ENCODE data around the gene ZNF33B. TPM values are rescaled to one million over a fixed set of nuclear protein-coding genes. Genes with fewer than 3 reads are reported as not detected.

Gene ZNF33B
- total and polyA plus RNA-seq, 9 of the 15 experiments (the other 6 are each of a cell fraction or from before 2014, with no cell fraction given) = 6.9 to 23.9 (median 15.4) TPM

GRCh38 chr10:42648512-42648911 lies 10.1 kb upstream of the ZNF33B start:
- Histone ChIP-seq H3K4me1 (replicated peaks in 1 of 2; ENCODE audit: control insufficient read depth in 2 of 2, insufficient read depth in 2 of 2, low read length in 2 of 2) (peaks cover 29 to 59% of the 10 kb centered on the region in 2 experiments), H3K9ac (ENCODE audit: insufficient read depth in 1 of 2, low read depth in 2 of 2, low read length in 2 of 2) (no peak overlapping the region), H3K9me1 (ENCODE audit: control insufficient read depth, insufficient read depth, low read length) (no peaks in the 10 kb centered on the region), H4K20me1 (replicated peaks; ENCODE audit: control insufficient read depth, insufficient read depth, low read length) (no peaks in the 10 kb centered on the region), H3K36me3 (ENCODE audit: control insufficient read depth, insufficient read depth, low read length) (no peaks in the 10 kb centered on the region), H3K4me2 (ENCODE audit: insufficient read depth, low read length) (no peak overlapping the region; the same call in 1 of the 2 replicates), H3K79me2 (ENCODE audit: control insufficient read depth, insufficient read depth, low read length) (no peaks in the 10 kb centered on the region; the same call in 2 of the 3 replicates), H3K27ac (ENCODE audit: extremely low read depth, low read depth, low read length) (no peak overlapping the region), H2AFZ (ENCODE audit: low read depth, low read length) (no peak overlapping the region), H3K27me3 (ENCODE audit: control insufficient read depth in 2 of 2, insufficient read depth in 2 of 2, low read length in 2 of 2) (no peaks in the 10 kb centered on the region), H3K4me3 (no peak overlapping the region), H3K9me3 (replicated peaks; ENCODE audit: control insufficient read depth, insufficient read depth, low read depth, low read length) (0 out of 2 replicates have a peak, but pooled peaks cover 2% of the 10 kb centered on the region)
- no TSS peak for BruUV-seq (replicated peaks)
- 53% methylated on average over 2 of the region's 2 CpGs for whole genome bisulfite sequencing (ENCODE audit: insufficient coverage, low coverage, missing lambda C conversion rate)
- ChIA-PET CTCF (ENCODE audit: low intra/inter-chr PET ratio) (no interaction called here), POLR2A (interaction anchor here (0.6 to 1.3 kb wide), 2 partner anchors 8 to 10 kb away, joined by 3 read pairs; no protein-coding TSS in a partner anchor)
- intact Hi-C loops (cut with micrococcal nuclease) (loop anchor here (5.0 to 10.0 kb wide), 5 partner anchors 34 to 766 kb away; no protein-coding TSS in a partner anchor), in situ Hi-C loops (cut with MboI) (no loop called here)
- TF ChIP-seq TFE3 (CRISPR knock-in tag; IDR thresholded peaks at IDR 0.05) (no peak), PKNOX1 (IDR thresholded peaks at IDR 0.05) (peak; percentile 81), MEIS2 (IDR thresholded peaks at IDR 0.05; ENCODE audit: partially characterized antibody) (peak; percentile 83), PBX2 (CRISPR knock-in tag; IDR thresholded peaks at IDR 0.05; ENCODE audit: low read depth) (no peak), PBX2 (tag; conservative IDR thresholded peaks at IDR 0.05; ENCODE audit: low read depth) (peak; percentile 62)
- FAIRE-seq (no peak), DNase-seq (ENCODE audit: extremely low read depth in 1 of 4, low spot score in 3 of 4) (peak in 1 of 4 experiments; percentile 26), ATAC-seq (no peak)
